K562 (cell line): ENCODE data around the gene ATP12A.

Source experiments
- EZH2 ChIP-seq: IDR thresholded peaks from 2 replicates; pipeline ENCODE4 v1.6.1; 2012; ENCODE audit warnings: low read depth, mild to moderate bottlenecking, inconsistent platforms, low read length, borderline replicate concordance
- GABPA ChIP-seq: fragments of 200-800 bp; sonication (Bioruptor generic); conservative IDR thresholded peaks from 2 replicates; pipeline ENCODE4 v1.6.1; 2016; ENCODE audit warnings: low read depth, missing genetic modification characterization, missing compliant biosample characterization
- HNRNPLL ChIP-seq: fragments of 200-400 bp; formaldehyde crosslinking; IDR thresholded peaks from 2 replicates; pipeline ENCODE4 v1.6.1; 2017; ENCODE audit warnings: low read length, low read depth, mild to moderate bottlenecking; ENCODE audit not compliant: poor library complexity, severe bottlenecking
- TAF1 ChIP-seq: IDR thresholded peaks from 2 replicates; pipeline ENCODE4 v1.6.1; 2011; ENCODE audit warnings: mild to moderate bottlenecking, low read length, moderate library complexity; ENCODE audit not compliant: insufficient read depth, control insufficient read depth, severe bottlenecking; ENCODE audit errors: extremely low read depth
- TF ChIP-seq, protein P1 (sequence below), 3 experiments: IDR thresholded peaks in 2 of 3; conservative IDR thresholded peaks in 1 of 3; 2 replicates each; pipeline ENCODE4 v1.5.1; 2011 to 2012; ENCODE audit warnings: low read length in 3 of 3, mild to moderate bottlenecking in 3 of 3, control low read depth in 2 of 3, improper control_type of control experiment in 1 of 3, inconsistent platforms in 1 of 3, low read depth in 1 of 3, mixed read lengths in 1 of 3, moderate library complexity in 1 of 3; ENCODE audit not compliant: insufficient read depth in 2 of 3

DNA sequence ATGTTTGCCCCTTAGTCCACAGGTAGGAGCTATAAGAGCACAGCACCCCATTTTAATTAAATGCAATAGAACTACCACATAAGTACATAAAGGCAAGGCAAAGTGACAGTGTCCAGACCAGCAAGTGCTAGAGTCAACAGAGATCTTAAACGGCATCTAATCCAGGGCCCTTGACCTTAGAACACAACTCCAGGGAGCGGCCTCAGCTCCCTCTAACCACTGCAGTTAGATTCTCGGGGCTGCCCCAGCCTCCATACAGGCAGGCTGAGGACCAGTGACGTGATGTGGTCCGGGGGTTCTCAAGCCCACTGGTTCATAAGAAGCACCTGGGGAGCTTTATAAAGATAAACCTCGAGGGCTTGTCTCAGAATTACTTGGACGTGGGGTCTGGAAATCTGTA is 10.0 kb upstream of the ATP12A start:
- TF ChIP-seq, protein P1, sequence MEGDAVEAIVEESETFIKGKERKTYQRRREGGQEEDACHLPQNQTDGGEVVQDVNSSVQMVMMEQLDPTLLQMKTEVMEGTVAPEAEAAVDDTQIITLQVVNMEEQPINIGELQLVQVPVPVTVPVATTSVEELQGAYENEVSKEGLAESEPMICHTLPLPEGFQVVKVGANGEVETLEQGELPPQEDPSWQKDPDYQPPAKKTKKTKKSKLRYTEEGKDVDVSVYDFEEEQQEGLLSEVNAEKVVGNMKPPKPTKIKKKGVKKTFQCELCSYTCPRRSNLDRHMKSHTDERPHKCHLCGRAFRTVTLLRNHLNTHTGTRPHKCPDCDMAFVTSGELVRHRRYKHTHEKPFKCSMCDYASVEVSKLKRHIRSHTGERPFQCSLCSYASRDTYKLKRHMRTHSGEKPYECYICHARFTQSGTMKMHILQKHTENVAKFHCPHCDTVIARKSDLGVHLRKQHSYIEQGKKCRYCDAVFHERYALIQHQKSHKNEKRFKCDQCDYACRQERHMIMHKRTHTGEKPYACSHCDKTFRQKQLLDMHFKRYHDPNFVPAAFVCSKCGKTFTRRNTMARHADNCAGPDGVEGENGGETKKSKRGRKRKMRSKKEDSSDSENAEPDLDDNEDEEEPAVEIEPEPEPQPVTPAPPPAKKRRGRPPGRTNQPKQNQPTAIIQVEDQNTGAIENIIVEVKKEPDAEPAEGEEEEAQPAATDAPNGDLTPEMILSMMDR (IDR thresholded peaks at IDR 0.05 in 2 of 3, conservative IDR thresholded peaks at IDR 0.05 in 1 of 3; ENCODE audit: insufficient read depth in 2 of 3, low read depth in 1 of 3, low read length in 3 of 3): no peak
- TF ChIP-seq EZH2: no peak
- no peak for TF ChIP-seq HNRNPLL
- no peak for TF ChIP-seq TAF1
- TF ChIP-seq GABPA (tag): no peak
